Omental fat pad (tissue), 4 donors: ENCODE data around the gene TSPOAP1. TPM values are rescaled to one million over a fixed set of nuclear protein-coding genes. Genes with fewer than 3 reads are reported as not detected.

Source experiments
- ATAC-seq: fragments of 150-250 bp; one replicate; pipeline ENCODE4 v1.9.1; 2016; ENCODE audit warnings: mild to moderate bottlenecking, moderate library complexity; ENCODE audit not compliant: low FRiP score
- DNase-seq: peaks from one replicate; pipeline ENCODE4 v3.0.0-alpha.2; 2019; ENCODE audit warnings: low spot score
- CTCF ChIP-seq, 3 donors: fragments of 450-650 bp; IDR thresholded peaks; one replicate each; pipeline ENCODE4 v1.5.1; 2016 to 2017; ENCODE audit warnings: antibody characterized with exemption in 3 of 3, mild to moderate bottlenecking in 3 of 3, moderate library complexity in 2 of 3
- total RNA-seq, 4 donors: library from RNA; depleted of rRNA; stranded (reverse); fragments of >200 nt; gene quantifications; one replicate each; pipeline ENCODE4 v1.1.0, GENCODE V29; 2016

Gene TSPOAP1
- total RNA-seq, 4 donors from 2014 or later = 1.9 to 13.6 (median 5.4) TPM

- peak; percentile 7 for DNase-seq
- no peak for ATAC-seq
- TF ChIP-seq CTCF (IDR thresholded peaks at IDR 0.05) = no peak
Observed at GRCh38 chr17:58315281-58315711, 13.3 kb downstream of the TSPOAP1 start.

DNA sequence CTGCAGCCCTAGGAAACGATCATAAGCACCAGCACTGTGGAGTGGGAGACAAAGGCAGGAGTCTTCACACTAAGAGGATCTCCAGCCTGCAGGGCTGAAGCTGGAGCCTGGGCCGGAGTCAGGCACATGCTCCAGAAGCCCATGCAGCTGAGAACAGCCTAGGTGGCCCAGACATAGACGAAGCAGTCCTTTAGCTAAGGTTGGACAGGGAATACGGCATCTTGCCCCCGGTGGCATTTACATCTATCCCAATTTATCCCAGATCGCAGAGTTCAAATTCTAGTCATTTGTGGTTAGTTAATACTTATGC lies 13.9 kb downstream of the TSPOAP1 start:
- ATAC-seq (no peak), DNase-seq (no peak)
- no peak for TF ChIP-seq CTCF (IDR thresholded peaks at IDR 0.05)

DNA sequence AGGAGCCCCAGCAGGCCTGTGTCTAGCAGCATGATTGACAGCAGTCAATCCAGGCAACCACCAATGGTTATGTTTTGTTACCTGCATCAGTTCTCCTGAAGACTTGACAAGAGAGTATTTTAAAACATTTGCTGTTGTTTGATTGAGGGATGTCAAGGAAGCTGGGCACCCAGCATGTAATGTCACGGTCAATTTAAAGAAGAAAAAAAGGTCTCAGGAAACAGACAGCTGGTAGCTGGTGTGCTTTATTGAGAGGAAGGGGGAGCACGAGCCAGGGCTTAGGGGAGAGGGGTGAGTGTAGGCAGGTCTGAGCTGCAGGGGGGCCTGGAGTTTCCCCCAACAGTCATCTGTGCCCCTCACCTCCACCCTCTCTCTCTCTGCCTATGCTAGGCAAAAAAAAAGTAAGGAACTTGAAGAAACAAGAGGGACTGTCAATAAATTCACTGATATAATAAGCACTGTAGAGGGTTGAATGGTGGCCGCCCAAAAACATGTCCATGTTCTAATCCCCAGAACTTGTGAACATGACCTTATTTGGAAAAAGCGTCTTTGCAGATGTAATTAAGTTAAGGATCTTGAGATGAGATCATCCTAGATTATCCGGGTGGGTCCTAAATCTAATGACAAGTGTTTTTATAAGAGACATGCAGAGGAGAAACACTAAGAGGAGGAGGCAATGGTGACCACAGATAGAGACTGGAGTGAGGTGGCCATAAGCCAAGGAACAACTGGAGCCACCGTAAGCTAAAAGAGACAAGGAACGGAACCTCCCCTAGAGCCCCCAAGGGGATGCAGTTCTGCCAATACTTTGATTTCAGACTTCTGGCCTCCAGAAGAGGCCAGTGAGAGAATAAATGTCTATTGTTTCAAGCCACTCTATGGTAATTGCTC lies 14.5 kb downstream of the TSPOAP1 start:
- no peak for TF ChIP-seq CTCF (IDR thresholded peaks at IDR 0.05)
- DNase-seq (peak; percentile 18), ATAC-seq (no peak)

DNA sequence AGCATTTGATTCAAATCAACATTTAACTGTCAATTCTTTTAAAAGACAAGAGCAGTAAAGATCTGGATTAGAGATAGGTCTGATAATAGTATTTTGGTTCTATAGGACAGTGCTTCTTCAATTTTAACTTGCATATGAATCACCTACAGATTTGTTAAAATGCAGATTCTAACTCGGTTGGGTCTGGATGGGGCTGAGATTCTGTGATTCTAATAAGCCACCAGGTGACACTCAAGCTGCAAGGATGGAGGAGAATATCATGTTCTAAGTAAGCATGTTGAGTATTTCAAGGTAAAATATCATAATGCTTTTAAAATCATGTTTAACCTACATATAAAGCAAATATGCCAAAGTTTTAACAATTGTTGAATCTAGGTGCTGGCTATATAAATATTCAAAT lies 15.8 kb downstream of the TSPOAP1 start:
- ATAC-seq = no peak
- no peak for TF ChIP-seq CTCF (IDR thresholded peaks at IDR 0.05)

DNA sequence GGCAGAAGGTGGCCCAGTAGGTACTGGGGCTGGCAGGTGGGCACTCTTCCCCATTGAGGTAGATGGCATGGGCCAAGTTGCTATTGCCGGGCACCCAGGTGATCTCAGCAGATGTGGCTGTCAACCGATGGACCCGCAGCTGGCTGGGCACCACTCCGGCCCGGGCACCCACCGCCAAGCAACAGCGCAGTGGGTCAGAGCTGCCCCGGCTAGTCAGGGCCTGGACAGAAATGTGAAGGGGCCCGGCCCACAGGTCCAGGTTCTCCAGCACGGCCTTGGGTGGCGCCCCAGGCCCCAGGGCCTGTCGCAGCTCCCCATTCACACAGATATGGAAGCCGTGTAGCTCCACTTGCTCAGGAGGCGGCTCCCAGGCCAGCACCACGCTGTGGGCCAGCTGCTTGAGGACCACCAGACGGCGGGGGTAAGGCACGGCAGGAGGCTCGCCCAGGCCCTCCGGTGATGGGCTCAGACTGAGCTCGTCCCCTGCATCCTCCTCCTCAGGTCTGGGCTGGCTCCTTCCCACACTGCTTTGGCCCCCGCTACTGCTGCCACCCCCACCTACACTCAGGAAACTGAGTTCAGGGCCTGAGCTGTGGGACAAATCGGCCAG lies 16.5 kb downstream of the TSPOAP1 start:
- ATAC-seq (no peak), DNase-seq (peak; percentile 13)
- no peak for TF ChIP-seq CTCF (IDR thresholded peaks at IDR 0.05)

More for the DNA sequence above, 15.8 kb downstream of the TSPOAP1 start:
- no peak for DNase-seq

- ATAC-seq (no peak), DNase-seq (no peak)
- TF ChIP-seq CTCF (IDR thresholded peaks at IDR 0.05) = no peak
Observed at GRCh38 chr17:58311429-58311894, 17.1 kb downstream of the TSPOAP1 start.
